Measurements from ENCODE around the gene SLC30A3. TPM values are rescaled to one million over a fixed set of nuclear protein-coding genes. Genes with fewer than 3 reads are reported as not detected.
"Not testable (repeated sequence)": the region's sequence is repeated elsewhere in the genome, so short reads cannot be mapped to it uniquely, and the experiment has no call there.

Gene SLC30A3
- total RNA-seq, 4 donors from 2014 or later, result 0.44 TPM; not detected in 3

DNA sequence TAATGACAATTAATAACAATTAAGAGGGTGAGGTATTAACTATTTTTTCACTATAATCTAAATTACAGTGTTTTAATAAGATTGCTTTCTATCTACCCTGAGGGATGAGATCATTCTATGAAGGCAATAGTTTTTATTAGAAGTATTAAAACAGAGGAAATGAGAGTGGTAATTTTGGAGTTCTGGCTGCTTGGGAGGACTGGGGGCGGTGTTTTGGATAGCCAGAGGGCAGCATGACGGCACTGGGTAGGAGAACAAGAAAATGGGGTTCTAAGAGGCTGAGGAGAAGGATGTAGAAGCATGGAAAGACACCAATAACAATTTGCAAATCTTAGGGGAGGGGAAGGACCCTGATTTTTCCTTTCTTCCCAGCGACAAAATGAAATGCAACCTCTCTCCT, 7.3 kb upstream of the SLC30A3 start:
- Histone ChIP-seq H3K36me3 (no peaks in the 10 kb centered on the region), H3K9me3 (no peaks in the 10 kb centered on the region), H3K27ac (no peak overlapping the region), H3K4me3 (no peak overlapping the region), H3K4me1 (peaks cover 0 to 3% (median under 1%) of the 10 kb centered on the region in 4 donors), H3K27me3 (peaks cover 0 to 44% of the 10 kb centered on the region in 2 donors)
- no peak for DNase-seq (ENCODE audit: low spot score in 2 of 2)
- 77% methylated on average over 3 of the region's 3 CpGs for WGBS, 2 donors
- TF ChIP-seq, protein P1, sequence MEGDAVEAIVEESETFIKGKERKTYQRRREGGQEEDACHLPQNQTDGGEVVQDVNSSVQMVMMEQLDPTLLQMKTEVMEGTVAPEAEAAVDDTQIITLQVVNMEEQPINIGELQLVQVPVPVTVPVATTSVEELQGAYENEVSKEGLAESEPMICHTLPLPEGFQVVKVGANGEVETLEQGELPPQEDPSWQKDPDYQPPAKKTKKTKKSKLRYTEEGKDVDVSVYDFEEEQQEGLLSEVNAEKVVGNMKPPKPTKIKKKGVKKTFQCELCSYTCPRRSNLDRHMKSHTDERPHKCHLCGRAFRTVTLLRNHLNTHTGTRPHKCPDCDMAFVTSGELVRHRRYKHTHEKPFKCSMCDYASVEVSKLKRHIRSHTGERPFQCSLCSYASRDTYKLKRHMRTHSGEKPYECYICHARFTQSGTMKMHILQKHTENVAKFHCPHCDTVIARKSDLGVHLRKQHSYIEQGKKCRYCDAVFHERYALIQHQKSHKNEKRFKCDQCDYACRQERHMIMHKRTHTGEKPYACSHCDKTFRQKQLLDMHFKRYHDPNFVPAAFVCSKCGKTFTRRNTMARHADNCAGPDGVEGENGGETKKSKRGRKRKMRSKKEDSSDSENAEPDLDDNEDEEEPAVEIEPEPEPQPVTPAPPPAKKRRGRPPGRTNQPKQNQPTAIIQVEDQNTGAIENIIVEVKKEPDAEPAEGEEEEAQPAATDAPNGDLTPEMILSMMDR (IDR thresholded peaks at IDR 0.05), result no peak
- TF ChIP-seq POLR2A (IDR thresholded peaks at IDR 0.05) (no peak), EP300 (IDR thresholded peaks at IDR 0.05) (no peak)

DNA sequence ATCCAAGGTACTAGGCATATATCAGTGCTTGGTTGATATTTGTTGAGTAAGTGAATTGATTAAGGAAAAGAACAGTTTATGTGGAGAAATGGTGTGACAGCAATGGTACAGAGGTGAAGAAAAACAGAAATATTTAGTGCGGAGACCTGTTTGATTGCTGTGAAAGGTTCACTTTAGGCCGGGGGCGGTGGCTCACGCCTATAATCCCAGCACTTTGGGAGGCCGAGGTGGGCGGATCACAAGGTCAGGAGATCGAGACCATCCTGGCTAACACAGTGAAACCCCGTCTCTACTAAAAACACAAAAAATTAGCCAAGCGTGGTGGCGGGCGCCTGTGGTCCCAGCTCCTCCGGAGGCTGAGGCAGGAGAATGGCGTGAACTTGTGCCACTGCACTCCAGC, 5.4 kb upstream of the SLC30A3 start:
- H3K9me3 ChIP-seq; DNase-seq (ENCODE audit: low spot score in 2 of 2); H3K36me3 ChIP-seq; H3K4me3 ChIP-seq; H3K27ac ChIP-seq: not testable (repeated sequence)
- H3K27me3 ChIP-seq, result peaks cover 0 to 58% of the 10 kb centered on the region in 2 donors
- H3K4me1 ChIP-seq, result peaks cover 0 to 21% (median 11%) of the 10 kb centered on the region in 4 donors
- WGBS, 2 donors, result 83 to 84% methylated on average over 13 of the region's 13 CpGs

DNA sequence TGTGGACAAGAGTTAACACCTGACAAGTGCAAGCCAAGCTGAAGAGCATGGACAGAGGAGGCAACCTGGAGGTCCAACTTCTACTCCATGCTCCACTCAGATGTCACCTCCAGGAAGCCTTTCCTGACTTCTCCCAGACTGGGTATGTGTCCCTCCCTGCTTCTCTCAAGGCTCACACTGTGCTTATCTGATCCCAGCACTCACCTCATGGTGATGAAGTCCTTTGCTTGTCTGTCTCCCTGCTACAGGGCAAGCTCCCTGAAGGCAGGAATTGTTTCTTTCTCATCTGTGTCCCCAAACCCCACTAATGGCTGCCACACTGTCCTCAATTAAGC, 2.7 kb upstream of the SLC30A3 start:
- no peaks in the 10 kb centered on the region for H3K9me3 ChIP-seq
- no peak overlapping the region for H3K4me3 ChIP-seq
- peaks cover 0 to 84% of the 10 kb centered on the region in 2 donors for H3K27me3 ChIP-seq
- DNase-seq (ENCODE audit: low spot score in 2 of 2), result no peak
- H3K4me1 ChIP-seq, result peaks cover 0 to 40% (median 25%) of the 10 kb centered on the region in 4 donors
- TF ChIP-seq POLR2A (IDR thresholded peaks at IDR 0.05) (no peak), EP300 (IDR thresholded peaks at IDR 0.05) (no peak)
- TF ChIP-seq, protein P1 (IDR thresholded peaks at IDR 0.05), result no peak
- no peak overlapping the region for H3K27ac ChIP-seq
- no peaks in the 10 kb centered on the region for H3K36me3 ChIP-seq

DNA sequence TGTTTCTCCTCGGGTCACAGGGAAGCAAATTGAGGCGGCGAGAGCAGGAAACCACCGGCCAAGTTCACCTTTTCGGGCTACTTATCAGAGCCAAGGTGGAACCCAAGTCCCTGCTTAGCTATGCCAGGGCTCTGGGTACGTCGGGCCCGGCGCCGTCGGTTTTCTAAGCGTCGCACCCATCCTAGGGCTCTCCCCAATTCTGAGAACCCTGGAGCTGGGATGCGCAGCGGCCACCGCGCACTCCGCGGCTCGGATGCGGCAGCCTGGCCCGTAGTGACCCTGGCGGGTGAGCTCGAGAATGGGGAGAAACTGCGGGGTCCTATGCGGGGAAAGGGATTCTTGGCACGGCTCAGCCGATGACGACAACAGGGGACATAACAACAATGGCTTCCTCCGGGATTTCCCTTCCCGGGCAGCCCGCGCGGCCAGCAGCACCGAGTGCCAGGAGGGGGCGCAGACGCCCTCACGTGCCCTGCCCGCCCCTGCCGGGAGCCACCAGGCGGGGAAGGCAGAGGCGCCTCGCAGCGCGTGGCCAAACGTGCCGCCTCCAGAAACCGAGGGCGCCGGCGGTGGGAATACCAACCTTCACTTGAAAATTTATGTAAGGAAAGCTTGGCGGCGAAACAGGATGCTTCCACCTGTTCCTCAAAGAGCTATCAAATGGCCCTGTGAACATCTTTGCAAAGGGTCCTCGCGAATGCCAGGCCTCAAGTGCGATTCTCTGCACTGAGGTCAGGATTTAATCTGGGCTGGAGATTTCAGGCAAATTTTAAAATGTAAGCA, 2.1 kb upstream of the SLC30A3 start:
- no peak for TF ChIP-seq EP300 (IDR thresholded peaks at IDR 0.05)
- no peak for TF ChIP-seq POLR2A (IDR thresholded peaks at IDR 0.05)
- TF ChIP-seq, protein P1 (IDR thresholded peaks at IDR 0.05), result peak in 4 of 5 experiments; percentile 27 to 48 (median 34)
- Histone ChIP-seq H3K4me1 (peaks cover 0 to 40% (median 25%) of the 10 kb centered on the region in 4 donors), H3K9me3 (no peaks in the 10 kb centered on the region), H3K36me3 (no peaks in the 10 kb centered on the region), H3K27ac (no peak overlapping the region), H3K27me3 (peaks cover 0 to 90% of the 10 kb centered on the region in 2 donors), H3K4me3 (peak overlapping the region in 3 of 4 donors; percentile 15 to 55 (median 16))
- WGBS, 2 donors, result 6 to 14% methylated on average over 20 to 51 of the region's 56 CpGs
- no peak for DNase-seq (ENCODE audit: low spot score in 2 of 2)

DNA sequence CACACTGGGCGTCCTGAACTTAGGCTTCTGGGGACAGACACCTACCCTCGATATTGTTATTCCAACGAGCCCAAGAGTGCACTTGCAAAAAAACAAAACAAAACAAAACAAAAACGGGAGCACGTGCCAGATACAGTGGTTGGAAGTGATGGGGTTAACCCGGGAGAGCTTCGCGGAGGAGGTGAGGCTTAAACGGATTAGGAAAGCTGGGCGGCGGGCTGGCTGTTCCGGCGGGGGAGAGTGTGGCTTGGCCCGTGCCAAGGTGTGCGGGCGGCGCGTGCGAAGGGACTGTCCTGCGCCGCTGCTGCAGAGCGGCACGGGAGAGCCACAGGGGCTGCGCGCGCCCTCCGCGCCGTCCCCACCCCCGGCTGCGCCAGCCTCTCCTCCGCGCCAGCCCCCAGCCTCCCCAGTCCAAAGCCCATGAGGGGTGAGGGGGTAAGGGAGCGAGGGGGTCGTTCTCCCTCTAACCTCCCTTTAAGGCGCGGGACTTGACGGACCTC, 1.5 kb upstream of the SLC30A3 start:
- Histone ChIP-seq H3K4me3 (peak overlapping the region in 3 of 4 donors; percentile 15 to 55 (median 16)), H3K4me1 (peaks cover 0 to 40% (median 25%) of the 10 kb centered on the region in 4 donors), H3K27ac (no peak overlapping the region), H3K36me3 (no peaks in the 10 kb centered on the region), H3K27me3 (peaks cover 0 to 91% of the 10 kb centered on the region in 2 donors), H3K9me3 (no peaks in the 10 kb centered on the region)
- WGBS, 2 donors, result 0 to 1% methylated on average over 26 to 34 of the region's 38 CpGs
- DNase-seq (ENCODE audit: low spot score in 2 of 2), result no peak
- TF ChIP-seq, protein P1 (IDR thresholded peaks at IDR 0.05), result no peak
- TF ChIP-seq POLR2A (IDR thresholded peaks at IDR 0.05) (no peak), EP300 (IDR thresholded peaks at IDR 0.05) (no peak)

All from tibial nerve (tissue), 4 donors.